ENCODE measurements around the gene TNFRSF19. TPM values are rescaled to one million over a fixed set of nuclear protein-coding genes. Genes with fewer than 3 reads are reported as not detected.
A peak's percentile ranks its signal among the peaks of the same experiment; 100 is the strongest.

The TNFRSF19 gene
- total RNA-seq, 5 donors from 2014 or later (not counting 1 experiment from before 2014, with no cell fraction given) = 0.19 to 0.35 (median 0.24) TPM; not detected in 1

GRCh38 chr13:23718996-23719395 is 148.8 kb downstream of the TNFRSF19 start:
- ChIA-PET CTCF (no interaction called here), POLR2A (no interaction called here)
- Histone ChIP-seq H3K27ac (ENCODE audit: low read length) (no peak overlapping the region), H3K27me3 (replicated peaks in 1 of 2; ENCODE audit: control insufficient read depth in 2 of 2, extremely low read depth in 1 of 2, insufficient read depth in 2 of 2, low read length in 1 of 2) (peaks cover 0 to 10% of the 10 kb centered on the region in 2 experiments), H3K4me1 (ENCODE audit: control insufficient read depth in 1 of 2, extremely low read depth in 1 of 2, insufficient read depth in 2 of 2, low read length in 2 of 2) (peaks cover 0 to 16% of the 10 kb centered on the region in 2 experiments), H3K4me3 (ENCODE audit: control insufficient read depth in 1 of 2, extremely low read depth in 1 of 2, low read length in 1 of 2) (no peak overlapping the region), H3K36me3 (ENCODE audit: control insufficient read depth in 2 of 2, extremely low read depth in 1 of 2, insufficient read depth in 1 of 2, low read length in 1 of 2) (no peaks in the 10 kb centered on the region), H3K9me3 (no peaks in the 10 kb centered on the region)
- Mint-ChIP-seq H3K9me3 (no peaks in the 10 kb centered on the region), H3K27ac (peak overlapping the region; percentile 42 to 67), H3K4me1 (peaks cover 19 to 25% (median 23%) of the 10 kb centered on the region in 3 donors), H3K27me3 (no peaks in the 10 kb centered on the region), H3K4me3 (no peak overlapping the region), H3K36me3 (peaks cover 4% of the 10 kb centered on the region)
- DNase-seq (peak in 1 of 35 experiments; percentile 9), ATAC-seq (replicated peaks in 1 of 4) (peak in 3 of 4 experiments; percentile 36 to 50 (median 45))
- WGBS (ENCODE audit: insufficient coverage) = no CpG with 5 or more reads among the region's 2 CpGs

GRCh38 chr13:23722726-23723453 is 152.7 kb downstream of the TNFRSF19 start:
- no peaks in the 10 kb centered on the region for H3K27me3 ChIP-seq (replicated peaks in 1 of 2; ENCODE audit: control insufficient read depth in 2 of 2, extremely low read depth in 1 of 2, insufficient read depth in 2 of 2, low read length in 1 of 2)
- no peak for DNase-seq
- no peak overlapping the region for H3K27ac ChIP-seq (ENCODE audit: low read length)

GRCh38 chr13:23723471-23723870 is 153.3 kb downstream of the TNFRSF19 start:
- ChIA-PET POLR2A (no interaction called here), CTCF (no interaction called here)
- DNase-seq = no peak
- no peaks in the 10 kb centered on the region for H3K27me3 Mint-ChIP-seq
- Histone ChIP-seq H3K9me3 (no peaks in the 10 kb centered on the region), H3K4me3 (ENCODE audit: control insufficient read depth in 1 of 2, extremely low read depth in 1 of 2, low read length in 1 of 2) (no peak overlapping the region), H3K4me1 (ENCODE audit: control insufficient read depth in 1 of 2, extremely low read depth in 1 of 2, insufficient read depth in 2 of 2, low read length in 2 of 2) (peaks cover 0 to 10% of the 10 kb centered on the region in 2 experiments), H3K27me3 (replicated peaks in 1 of 2; ENCODE audit: control insufficient read depth in 2 of 2, extremely low read depth in 1 of 2, insufficient read depth in 2 of 2, low read length in 1 of 2) (no peaks in the 10 kb centered on the region), H3K27ac (ENCODE audit: low read length) (no peak overlapping the region), H3K36me3 (ENCODE audit: control insufficient read depth in 2 of 2, extremely low read depth in 1 of 2, insufficient read depth in 1 of 2, low read length in 1 of 2) (no peaks in the 10 kb centered on the region)
- peaks cover 11 to 12% (median 12%) of the 10 kb centered on the region in 3 donors for H3K4me1 Mint-ChIP-seq
- no peak for ATAC-seq (replicated peaks in 1 of 4)
- 17% methylated on average over 1 of the region's 1 CpG for WGBS (ENCODE audit: insufficient coverage)
- H3K36me3 Mint-ChIP-seq = peaks cover 16% of the 10 kb centered on the region
- no peaks in the 10 kb centered on the region for H3K9me3 Mint-ChIP-seq
- H3K4me3 Mint-ChIP-seq = no peak overlapping the region
- H3K27ac Mint-ChIP-seq = no peak overlapping the region

More at GRCh38 chr13:23722726-23723453, 152.7 kb downstream of the TNFRSF19 start:
- Histone ChIP-seq H3K4me1 (ENCODE audit: control insufficient read depth in 1 of 2, extremely low read depth in 1 of 2, insufficient read depth in 2 of 2, low read length in 2 of 2) (peaks cover 0 to 14% of the 10 kb centered on the region in 2 experiments), H3K9me3 (no peaks in the 10 kb centered on the region), H3K36me3 (ENCODE audit: control insufficient read depth in 2 of 2, extremely low read depth in 1 of 2, insufficient read depth in 1 of 2, low read length in 1 of 2) (no peaks in the 10 kb centered on the region), H3K4me3 (ENCODE audit: control insufficient read depth in 1 of 2, extremely low read depth in 1 of 2, low read length in 1 of 2) (no peak overlapping the region)
- ATAC-seq (replicated peaks in 1 of 4) = no peak
- ChIA-PET POLR2A (no interaction called here), CTCF (no interaction called here)
- H3K36me3 Mint-ChIP-seq = peaks cover 14% of the 10 kb centered on the region
- no peaks in the 10 kb centered on the region for H3K27me3 Mint-ChIP-seq
- no peak overlapping the region for H3K27ac Mint-ChIP-seq
- peaks cover 15 to 18% (median 16%) of the 10 kb centered on the region in 3 donors for H3K4me1 Mint-ChIP-seq
- no peaks in the 10 kb centered on the region for H3K9me3 Mint-ChIP-seq
- no peak overlapping the region for H3K4me3 Mint-ChIP-seq
- WGBS (ENCODE audit: insufficient coverage) = 93% methylated on average over 1 of the region's 6 CpGs

DNA sequence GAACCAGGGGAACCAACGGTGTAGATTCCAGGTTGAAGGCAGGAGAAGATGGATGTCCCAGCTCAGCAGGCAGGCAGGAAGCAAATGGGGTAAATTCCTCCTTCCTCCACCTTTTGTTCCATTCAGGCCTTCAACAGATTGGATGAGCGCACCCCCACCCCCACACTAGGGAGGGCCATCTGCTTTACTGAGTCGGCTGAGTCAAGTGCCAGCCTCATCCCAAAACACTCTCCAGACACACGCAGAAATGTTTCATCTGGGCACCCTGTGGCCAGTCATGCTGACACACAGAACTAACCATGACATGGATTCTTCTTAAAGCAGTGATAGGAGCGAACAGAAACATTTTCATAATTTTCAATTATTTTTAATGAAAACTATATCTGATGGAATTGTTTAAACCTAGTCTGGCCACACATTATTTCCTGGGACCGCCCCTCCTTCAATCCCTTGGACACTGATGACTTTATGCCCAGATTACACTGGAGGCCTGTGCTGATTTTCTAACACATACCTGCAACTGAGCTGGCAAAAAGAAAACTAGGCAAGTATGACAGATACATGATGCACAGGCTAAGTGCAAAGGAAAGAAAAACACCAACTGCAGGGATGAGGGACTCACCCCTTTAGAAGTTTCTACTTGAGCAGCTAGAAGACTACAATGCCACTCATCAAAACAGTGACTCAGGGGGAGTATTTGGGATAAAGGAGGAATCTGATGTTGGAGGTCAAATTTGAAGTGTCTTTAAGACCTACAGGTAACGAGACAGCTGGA is 154.2 kb downstream of the TNFRSF19 start:
- Histone ChIP-seq H3K27ac (ENCODE audit: low read length) (no peak overlapping the region), H3K4me1 (ENCODE audit: control insufficient read depth in 1 of 2, extremely low read depth in 1 of 2, insufficient read depth in 2 of 2, low read length in 2 of 2) (peaks cover 0 to 3% of the 10 kb centered on the region in 2 experiments), H3K9me3 (no peaks in the 10 kb centered on the region), H3K27me3 (replicated peaks in 1 of 2; ENCODE audit: control insufficient read depth in 2 of 2, extremely low read depth in 1 of 2, insufficient read depth in 2 of 2, low read length in 1 of 2) (no peaks in the 10 kb centered on the region), H3K4me3 (ENCODE audit: control insufficient read depth in 1 of 2, extremely low read depth in 1 of 2, low read length in 1 of 2) (no peak overlapping the region), H3K36me3 (ENCODE audit: control insufficient read depth in 2 of 2, extremely low read depth in 1 of 2, insufficient read depth in 1 of 2, low read length in 1 of 2) (no peaks in the 10 kb centered on the region)
- ATAC-seq (replicated peaks in 1 of 4) = no peak
- Mint-ChIP-seq H3K27ac (no peak overlapping the region), H3K36me3 (peaks cover 24% of the 10 kb centered on the region), H3K9me3 (no peaks in the 10 kb centered on the region), H3K4me3 (no peak overlapping the region), H3K27me3 (no peaks in the 10 kb centered on the region), H3K4me1 (peaks cover 1 to 3% (median 2%) of the 10 kb centered on the region in 3 donors)
- 100% methylated on average over 4 of the region's 7 CpGs for WGBS (ENCODE audit: insufficient coverage)
- POLR2A ChIA-PET = no interaction called here
- no peak for DNase-seq
- CTCF ChIA-PET = interaction anchor here in 1 of 2 donors (0.9 kb wide), 1 partner anchor 13 kb away, joined by 3 read pairs; no protein-coding TSS in a partner anchor

Other genes with a start within 250 kb of the TNFRSF19 start
- gene SACS, start 136.7 kb upstream of the TNFRSF19 start, total RNA-seq = 10 to 100 TPM; 17.6 to 28.6 (median 27.3) TPM